ENCODE measurements around the gene CLNK.

Gene CLNK

GRCh38 chr4:10701702-10702460, 17.3 kb upstream of the CLNK start:
- no peak overlapping the region for H3K27ac ChIP-seq
- no peak for TF ChIP-seq CTCF (conservative IDR thresholded peaks at IDR 0.05)

GRCh38 chr4:10701161-10701560, 16.6 kb upstream of the CLNK start:
- no peak for TF ChIP-seq CTCF (conservative IDR thresholded peaks at IDR 0.05)
- no peak overlapping the region for H3K27ac ChIP-seq

GRCh38 chr4:10698172-10698571, 13.6 kb upstream of the CLNK start:
- no peak overlapping the region for H3K27ac ChIP-seq
- no peak for TF ChIP-seq CTCF (conservative IDR thresholded peaks at IDR 0.05)

- peak overlapping the region; percentile 38 for H3K27ac ChIP-seq
Observed at GRCh38 chr4:10697086-10697485, 12.5 kb upstream of the CLNK start.

GRCh38 chr4:10696253-10696652, 11.7 kb upstream of the CLNK start:
- H3K27ac ChIP-seq = peak overlapping the region; percentile 38
- TF ChIP-seq CTCF (conservative IDR thresholded peaks at IDR 0.05) = no peak

More at GRCh38 chr4:10697086-10697485, 12.5 kb upstream of the CLNK start:
- no peak for TF ChIP-seq CTCF (conservative IDR thresholded peaks at IDR 0.05)

GRCh38 chr4:10694828-10695209, 10.3 kb upstream of the CLNK start:
- TF ChIP-seq CTCF (conservative IDR thresholded peaks at IDR 0.05) = no peak
- H3K27ac ChIP-seq = peak overlapping the region; percentile 66

- H3K27ac ChIP-seq = peak overlapping the region; percentile 66
- TF ChIP-seq CTCF (conservative IDR thresholded peaks at IDR 0.05) = no peak
Observed at GRCh38 chr4:10694151-10694827, 9.7 kb upstream of the CLNK start.

All from VCaP (cell line).